Mucosa of rectum (tissue), 2 donors: ENCODE measurements around the gene RAB7A.

Experiments
- H3K27ac ChIP-seq, 2 donors: one replicate each; pipeline ENCODE4 v1.7.0; 2013; ENCODE audit warnings: inconsistent platforms in 2 of 2, low read depth in 2 of 2, low read length in 2 of 2
- H3K27me3 ChIP-seq, 2 donors: one replicate each; pipeline ENCODE4 v1.7.0; 2013; ENCODE audit warnings: low read length in 2 of 2; ENCODE audit not compliant: control insufficient read depth in 2 of 2, insufficient read depth in 2 of 2
- H3K36me3 ChIP-seq, 2 donors: one replicate each; pipeline ENCODE4 v1.7.0; 2013; ENCODE audit warnings: low read length in 2 of 2; ENCODE audit not compliant: control insufficient read depth in 2 of 2, insufficient read depth in 2 of 2
- H3K4me1 ChIP-seq, 2 donors: one replicate each; pipeline ENCODE4 v1.7.0; 2013; ENCODE audit warnings: low read length in 2 of 2, mild to moderate bottlenecking in 1 of 2; ENCODE audit not compliant: control insufficient read depth in 2 of 2, insufficient read depth in 2 of 2
- H3K4me3 ChIP-seq, 2 donors: one replicate each; pipeline ENCODE4 v1.7.0; 2013; ENCODE audit warnings: low read length in 2 of 2
- H3K9ac ChIP-seq, 2 donors: one replicate each; pipeline ENCODE4 v1.7.0; 2013; ENCODE audit warnings: low read length in 2 of 2, low read depth in 1 of 2, mild to moderate bottlenecking in 1 of 2
- H3K9me3 ChIP-seq, 2 donors: one replicate each; pipeline ENCODE4 v1.7.0; 2013; ENCODE audit warnings: low read length in 2 of 2; ENCODE audit not compliant: control insufficient read depth in 2 of 2
- donor health status: healthy.
- donor health status: Normal muscosa, but diverticular disease.

RAB7A gene

DNA sequence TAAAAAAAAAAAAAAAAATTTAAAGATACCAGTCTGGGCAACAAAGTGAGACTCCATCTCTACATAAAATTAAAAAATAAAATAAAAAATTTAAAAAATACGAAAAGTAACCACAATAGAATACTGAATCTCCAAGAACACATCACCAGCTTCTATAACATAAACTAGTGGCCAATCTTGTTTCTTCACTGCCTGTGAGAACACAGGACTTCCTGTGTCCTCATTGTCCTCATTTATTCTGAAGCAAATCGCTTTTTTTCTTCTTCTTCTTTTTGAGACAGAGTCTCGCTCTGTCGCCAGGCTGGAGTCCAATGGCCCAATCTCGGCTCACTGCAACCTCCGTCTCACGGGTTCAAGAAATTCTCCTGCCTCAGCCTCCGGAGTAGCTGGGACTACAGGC, 28.6 kb upstream of the RAB7A start:
- Histone ChIP-seq H3K27ac (no peak overlapping the region), H3K27me3 (no peaks in the 10 kb centered on the region), H3K36me3 (no peaks in the 10 kb centered on the region), H3K9me3 (no peaks in the 10 kb centered on the region), H3K4me3 (no peak overlapping the region), H3K9ac (no peak overlapping the region), H3K4me1 (no peaks in the 10 kb centered on the region)

DNA sequence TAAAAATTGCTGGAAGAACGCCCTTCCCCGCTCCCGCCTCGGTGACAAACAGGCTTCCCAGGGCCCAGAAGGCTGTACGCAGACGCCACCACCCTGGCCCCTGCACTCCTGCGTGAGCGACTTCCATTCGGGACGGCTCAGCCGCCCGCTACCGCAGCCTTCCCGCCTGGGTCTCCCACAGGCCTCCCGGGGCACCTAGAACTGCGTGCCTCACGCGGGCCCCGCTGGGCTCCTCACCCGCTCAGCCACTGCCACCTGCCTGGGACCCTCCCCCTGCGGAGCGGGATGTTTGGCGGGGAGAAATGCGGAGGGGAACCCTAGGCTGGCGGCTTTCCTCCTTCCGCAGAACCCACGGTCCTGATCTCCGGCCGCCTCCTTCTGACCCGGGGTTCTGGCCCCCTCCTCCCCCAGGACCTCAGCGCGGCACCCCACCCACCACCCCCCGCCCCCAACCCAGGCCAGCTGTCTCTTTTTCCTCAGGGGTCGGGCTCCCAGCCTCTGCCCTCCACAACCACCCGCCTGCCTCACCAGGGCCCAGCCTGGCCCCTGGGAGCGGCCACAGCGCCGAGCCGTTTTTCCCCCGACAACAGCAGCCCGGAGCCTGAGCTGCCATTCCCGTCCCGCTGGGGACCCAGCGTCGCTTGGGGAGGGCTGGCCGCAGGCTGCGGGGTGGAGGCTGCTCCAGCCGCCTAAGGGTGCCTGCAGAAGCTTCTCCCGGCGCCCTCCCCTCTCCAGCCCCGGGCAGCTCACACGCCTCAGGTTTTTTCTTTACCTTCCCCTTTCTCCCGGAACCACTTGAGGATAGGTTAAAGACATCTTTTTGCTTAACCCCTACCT, 27.6 kb upstream of the RAB7A start:
- no peaks in the 10 kb centered on the region for H3K9me3 ChIP-seq
- peak overlapping the region; percentile 37 to 43 for H3K27ac ChIP-seq
- H3K36me3 ChIP-seq, result no peaks in the 10 kb centered on the region
- H3K27me3 ChIP-seq, result no peaks in the 10 kb centered on the region
- H3K9ac ChIP-seq, result peak overlapping the region; percentile 41 to 74
- peak overlapping the region; percentile 74 to 78 for H3K4me3 ChIP-seq
- H3K4me1 ChIP-seq, result no peaks in the 10 kb centered on the region

DNA sequence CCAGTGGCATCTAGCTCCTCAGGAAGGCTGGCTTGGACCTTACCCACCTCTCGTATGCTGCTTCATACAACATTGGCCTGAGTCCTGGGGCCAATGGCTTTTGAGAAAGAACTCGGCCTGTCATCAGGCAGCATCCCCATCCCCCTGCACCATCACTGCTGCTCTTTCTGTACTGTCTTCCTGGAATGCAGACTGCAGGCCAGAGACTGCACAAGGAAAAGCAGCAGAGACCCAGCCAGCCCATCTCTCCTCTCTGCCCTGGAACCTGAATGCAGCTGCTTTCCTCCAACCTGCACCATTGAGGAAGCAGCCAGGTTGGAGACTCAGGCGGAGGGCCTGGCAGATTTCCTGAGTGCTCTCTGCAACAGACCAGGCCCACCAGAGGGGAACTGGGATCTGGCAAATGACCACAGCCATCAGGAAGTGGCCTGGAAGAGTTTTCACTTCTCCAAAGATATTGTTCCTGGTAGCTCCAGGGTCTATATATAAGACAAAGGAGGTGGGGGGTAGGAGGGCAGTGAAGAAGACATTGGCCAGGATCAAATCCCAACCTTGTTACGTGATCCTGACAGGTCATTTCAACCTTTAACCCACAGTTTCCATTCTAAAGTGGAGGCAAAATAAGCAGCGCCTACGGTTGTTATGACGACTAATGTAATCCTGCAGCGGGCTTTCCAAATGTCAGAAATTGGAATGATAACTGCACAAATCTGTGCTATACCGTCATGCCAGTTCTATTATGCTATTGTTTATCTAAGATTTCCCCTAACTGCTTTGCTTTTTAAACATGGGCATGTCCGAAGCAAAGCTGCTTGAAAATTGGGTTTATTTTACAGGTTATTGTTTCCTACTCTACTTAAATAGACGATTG, 24.4 kb upstream of the RAB7A start:
- no peak overlapping the region for H3K4me3 ChIP-seq
- no peak overlapping the region for H3K27ac ChIP-seq
- no peak overlapping the region for H3K9ac ChIP-seq
- no peaks in the 10 kb centered on the region for H3K9me3 ChIP-seq
- no peaks in the 10 kb centered on the region for H3K27me3 ChIP-seq
- no peaks in the 10 kb centered on the region for H3K36me3 ChIP-seq
- H3K4me1 ChIP-seq, result no peaks in the 10 kb centered on the region

DNA sequence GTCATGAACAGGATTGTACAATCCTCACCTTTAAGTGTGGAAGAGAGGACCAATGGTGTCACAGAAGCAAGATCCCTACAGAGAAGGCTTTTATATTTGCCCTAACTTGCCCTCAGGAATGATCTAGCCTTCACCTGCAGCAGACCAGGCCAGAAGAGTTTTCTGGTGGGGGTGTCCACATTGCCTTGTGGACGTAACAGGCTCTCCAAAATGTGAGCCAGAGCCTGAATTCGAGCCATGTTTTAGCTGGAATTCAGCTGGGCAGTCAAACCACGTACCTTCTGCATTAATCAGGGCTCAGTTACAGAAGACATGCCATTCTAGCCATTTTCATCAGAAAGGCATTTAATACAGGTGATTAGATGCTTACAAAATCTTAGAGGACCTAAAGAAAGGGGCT, 23.6 kb upstream of the RAB7A start:
- H3K36me3 ChIP-seq, result no peaks in the 10 kb centered on the region

GRCh38 chr3:128703561-128703960, 22.4 kb upstream of the RAB7A start:
- H3K27me3 ChIP-seq, result no peaks in the 10 kb centered on the region
- H3K4me3 ChIP-seq, result no peak overlapping the region
- no peak overlapping the region for H3K9ac ChIP-seq
- no peak overlapping the region for H3K27ac ChIP-seq
- H3K9me3 ChIP-seq, result no peaks in the 10 kb centered on the region
- no peaks in the 10 kb centered on the region for H3K4me1 ChIP-seq
- no peaks in the 10 kb centered on the region for H3K36me3 ChIP-seq

More for the DNA sequence above, 23.6 kb upstream of the RAB7A start:
- no peak overlapping the region for H3K9ac ChIP-seq
- no peaks in the 10 kb centered on the region for H3K9me3 ChIP-seq
- H3K4me1 ChIP-seq, result no peaks in the 10 kb centered on the region
- H3K27me3 ChIP-seq, result no peaks in the 10 kb centered on the region
- H3K4me3 ChIP-seq, result no peak overlapping the region
- H3K27ac ChIP-seq, result no peak overlapping the region

DNA sequence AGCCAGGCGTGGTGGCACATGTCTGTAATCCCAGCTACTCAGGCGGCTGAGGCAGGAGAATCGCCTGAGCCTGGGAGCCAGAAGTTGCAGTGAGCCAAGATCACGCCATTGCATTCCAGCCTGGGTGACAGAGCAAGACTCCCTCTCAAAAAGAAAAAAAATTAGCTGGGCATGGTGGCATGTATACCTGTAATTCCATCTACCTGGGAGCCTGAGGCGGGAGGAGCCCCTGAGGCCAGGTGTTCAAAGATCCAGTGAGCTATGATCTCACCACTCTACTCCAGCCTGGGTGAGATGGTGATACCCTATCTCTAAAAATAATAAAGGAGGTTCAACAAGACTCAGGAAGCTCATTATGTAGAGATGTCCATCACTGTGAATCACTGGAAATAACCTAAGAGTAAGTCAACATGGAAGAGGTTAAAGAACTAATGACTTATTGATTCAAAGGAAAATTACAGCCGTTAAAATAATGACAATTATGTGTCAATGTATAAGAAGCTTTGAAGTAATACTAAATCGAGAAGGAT, 19.8 kb upstream of the RAB7A start:
- Histone ChIP-seq H3K4me3 (no peak overlapping the region), H3K9ac (no peak overlapping the region), H3K27me3 (no peaks in the 10 kb centered on the region), H3K36me3 (no peaks in the 10 kb centered on the region), H3K9me3 (no peaks in the 10 kb centered on the region), H3K4me1 (no peaks in the 10 kb centered on the region), H3K27ac (no peak overlapping the region)

- H3K27me3 ChIP-seq, result no peaks in the 10 kb centered on the region
- no peaks in the 10 kb centered on the region for H3K9me3 ChIP-seq
- H3K36me3 ChIP-seq, result no peaks in the 10 kb centered on the region
- H3K9ac ChIP-seq, result no peak overlapping the region
- H3K4me1 ChIP-seq, result no peaks in the 10 kb centered on the region
- no peak overlapping the region for H3K27ac ChIP-seq
- H3K4me3 ChIP-seq, result no peak overlapping the region
These were observed 18.0 kb upstream of the RAB7A start for GRCh38 chr3:128707928-128708494.

DNA sequence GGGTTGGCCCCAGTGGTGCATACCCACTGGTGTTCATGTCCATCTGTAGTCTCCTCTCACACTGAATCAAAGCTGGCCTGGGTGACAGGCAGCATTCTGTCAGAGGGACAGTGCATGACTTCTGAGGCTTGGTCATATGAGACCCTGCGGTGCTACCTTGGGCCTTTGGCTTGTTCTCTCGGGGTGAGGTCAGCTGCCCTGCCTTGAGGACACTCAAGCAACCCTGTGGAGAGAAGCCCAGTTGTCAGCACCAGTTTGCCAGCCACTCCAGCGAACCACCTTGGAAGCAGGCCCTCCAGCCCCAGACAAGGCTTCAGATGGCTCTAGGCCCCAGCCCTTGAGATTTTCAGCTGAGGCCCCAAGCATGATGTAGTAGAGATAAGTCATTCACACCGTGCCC, 16.9 kb upstream of the RAB7A start:
- H3K9ac ChIP-seq, result no peak overlapping the region
- H3K27ac ChIP-seq, result no peak overlapping the region
- no peaks in the 10 kb centered on the region for H3K9me3 ChIP-seq
- no peaks in the 10 kb centered on the region for H3K27me3 ChIP-seq
- H3K4me3 ChIP-seq, result no peak overlapping the region
- no peaks in the 10 kb centered on the region for H3K36me3 ChIP-seq
- no peaks in the 10 kb centered on the region for H3K4me1 ChIP-seq

- Histone ChIP-seq H3K9ac (no peak overlapping the region), H3K36me3 (no peaks in the 10 kb centered on the region), H3K4me3 (no peak overlapping the region), H3K9me3 (no peaks in the 10 kb centered on the region), H3K27me3 (no peaks in the 10 kb centered on the region), H3K4me1 (no peaks in the 10 kb centered on the region), H3K27ac (no peak overlapping the region)
These were observed 16.3 kb upstream of the RAB7A start for GRCh38 chr3:128709506-128710210.
